Measurements from ENCODE around the gene FAM241A.

The FAM241A gene

GRCh38 chr4:112140536-112140935, 4.7 kb upstream of the FAM241A start:
- TF ChIP-seq GABPA (IDR thresholded peaks at IDR 0.05; ENCODE audit: low read depth) (no peak), POLR2AphosphoS5 (IDR thresholded peaks at IDR 0.05; ENCODE audit: low read depth) (no peak), SPI1 (IDR thresholded peaks at IDR 0.05; ENCODE audit: borderline replicate concordance, low read depth) (no peak), REST (IDR thresholded peaks at IDR 0.05; ENCODE audit: insufficient replicate concordance, low read depth) (no peak)
- TF ChIP-seq, protein P1, sequence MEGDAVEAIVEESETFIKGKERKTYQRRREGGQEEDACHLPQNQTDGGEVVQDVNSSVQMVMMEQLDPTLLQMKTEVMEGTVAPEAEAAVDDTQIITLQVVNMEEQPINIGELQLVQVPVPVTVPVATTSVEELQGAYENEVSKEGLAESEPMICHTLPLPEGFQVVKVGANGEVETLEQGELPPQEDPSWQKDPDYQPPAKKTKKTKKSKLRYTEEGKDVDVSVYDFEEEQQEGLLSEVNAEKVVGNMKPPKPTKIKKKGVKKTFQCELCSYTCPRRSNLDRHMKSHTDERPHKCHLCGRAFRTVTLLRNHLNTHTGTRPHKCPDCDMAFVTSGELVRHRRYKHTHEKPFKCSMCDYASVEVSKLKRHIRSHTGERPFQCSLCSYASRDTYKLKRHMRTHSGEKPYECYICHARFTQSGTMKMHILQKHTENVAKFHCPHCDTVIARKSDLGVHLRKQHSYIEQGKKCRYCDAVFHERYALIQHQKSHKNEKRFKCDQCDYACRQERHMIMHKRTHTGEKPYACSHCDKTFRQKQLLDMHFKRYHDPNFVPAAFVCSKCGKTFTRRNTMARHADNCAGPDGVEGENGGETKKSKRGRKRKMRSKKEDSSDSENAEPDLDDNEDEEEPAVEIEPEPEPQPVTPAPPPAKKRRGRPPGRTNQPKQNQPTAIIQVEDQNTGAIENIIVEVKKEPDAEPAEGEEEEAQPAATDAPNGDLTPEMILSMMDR (IDR thresholded peaks at IDR 0.05; ENCODE audit: insufficient read depth, low read length): no peak
- no peaks in the 10 kb centered on the region for H3K27me3 ChIP-seq (ENCODE audit: insufficient read depth, poor library complexity, severe bottlenecking)
- no peak overlapping the region for H3K27ac ChIP-seq (replicated peaks)
- DNase-seq (ENCODE audit: low read depth in 1 of 2, low spot score in 1 of 2): no peak
- no peak overlapping the region for H3K4me3 ChIP-seq (replicated peaks; ENCODE audit: insufficient read depth, low read length)

- Histone ChIP-seq H3K27ac (replicated peaks) (no peak overlapping the region), H3K4me3 (replicated peaks; ENCODE audit: insufficient read depth, low read length) (no peak overlapping the region), H3K27me3 (ENCODE audit: insufficient read depth, poor library complexity, severe bottlenecking) (no peaks in the 10 kb centered on the region)
- TF ChIP-seq, protein P1 (IDR thresholded peaks at IDR 0.05; ENCODE audit: insufficient read depth, low read length): no peak
- no peak for TF ChIP-seq GABPA (IDR thresholded peaks at IDR 0.05; ENCODE audit: low read depth)
- TF ChIP-seq SPI1 (IDR thresholded peaks at IDR 0.05; ENCODE audit: borderline replicate concordance, low read depth): no peak
- TF ChIP-seq REST (IDR thresholded peaks at IDR 0.05; ENCODE audit: insufficient replicate concordance, low read depth): no peak
- no peak for TF ChIP-seq POLR2AphosphoS5 (IDR thresholded peaks at IDR 0.05; ENCODE audit: low read depth)
- no peak for DNase-seq (ENCODE audit: low read depth in 1 of 2, low spot score in 1 of 2)
Observed at GRCh38 chr4:112141366-112142138, 3.7 kb upstream of the FAM241A start.

- no peak for DNase-seq (ENCODE audit: low read depth in 1 of 2, low spot score in 1 of 2)
- TF ChIP-seq REST (IDR thresholded peaks at IDR 0.05; ENCODE audit: insufficient replicate concordance, low read depth): no peak
- TF ChIP-seq, protein P1 (IDR thresholded peaks at IDR 0.05; ENCODE audit: insufficient read depth, low read length): no peak
Observed at GRCh38 chr4:112142182-112142581, 3.1 kb upstream of the FAM241A start.

More at GRCh38 chr4:112142182-112142581, 3.1 kb upstream of the FAM241A start:
- Histone ChIP-seq H3K27ac (replicated peaks) (no peak overlapping the region), H3K27me3 (ENCODE audit: insufficient read depth, poor library complexity, severe bottlenecking) (no peaks in the 10 kb centered on the region), H3K4me3 (replicated peaks; ENCODE audit: insufficient read depth, low read length) (no peak overlapping the region)
